ENCODE measurements around the gene HNRNPUL1.
"Not testable (repeated sequence)": the region's sequence is repeated elsewhere in the genome, so short reads cannot be mapped to it uniquely, and the experiment has no call there.

- TF ChIP-seq EZH2, CTCF (IDR thresholded peaks at IDR 0.05): not testable (repeated sequence)
These were observed 34.8 kb upstream of the HNRNPUL1 start for GRCh38 chr19:41229338-41229737.
